HG02759 (cell line): ENCODE data around the gene C2.
"Not testable (repeated sequence)": the region's sequence is repeated elsewhere in the genome, so short reads cannot be mapped to it uniquely, and the experiment has no call there.

Experiments used
- ATAC-seq: cut with Tn5 transposase; IDR thresholded peaks from one replicate; pipeline ENCODE4 v1.9.1; 2021; ENCODE audit warnings: mild to moderate bottlenecking, moderate library complexity; ENCODE audit not compliant: unreplicated experiment

C2 gene

DNA sequence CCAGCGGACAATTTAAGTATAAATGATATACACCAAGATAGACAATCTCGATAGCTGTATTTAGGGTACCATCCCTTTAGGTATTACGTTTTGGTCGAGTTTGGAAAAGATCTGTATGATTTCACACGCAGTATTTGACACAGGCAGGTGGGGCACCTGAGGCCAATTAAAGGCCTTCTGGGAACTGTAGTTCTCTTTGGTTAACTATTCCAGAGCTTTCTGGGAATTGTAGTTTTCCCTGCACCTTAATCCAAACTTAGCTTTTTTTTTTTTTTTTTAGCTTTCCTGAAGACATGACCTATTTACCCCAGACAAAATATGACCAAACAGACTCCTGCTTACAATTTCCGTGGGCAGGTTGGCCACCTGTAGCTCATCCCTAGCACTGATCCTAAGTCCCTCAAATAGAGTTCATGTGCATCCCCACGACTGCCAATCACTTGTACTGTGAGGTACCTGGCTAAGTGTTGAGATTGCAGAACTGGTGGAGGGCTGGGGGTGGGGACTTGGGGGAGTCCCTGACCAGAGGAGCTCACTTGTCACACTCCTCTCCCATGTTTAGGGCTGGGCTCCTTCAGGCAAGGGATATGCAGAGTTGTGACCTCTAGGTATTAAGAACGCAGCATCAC is 29.0 kb upstream of the C2 start:
- ATAC-seq, result no peak

DNA sequence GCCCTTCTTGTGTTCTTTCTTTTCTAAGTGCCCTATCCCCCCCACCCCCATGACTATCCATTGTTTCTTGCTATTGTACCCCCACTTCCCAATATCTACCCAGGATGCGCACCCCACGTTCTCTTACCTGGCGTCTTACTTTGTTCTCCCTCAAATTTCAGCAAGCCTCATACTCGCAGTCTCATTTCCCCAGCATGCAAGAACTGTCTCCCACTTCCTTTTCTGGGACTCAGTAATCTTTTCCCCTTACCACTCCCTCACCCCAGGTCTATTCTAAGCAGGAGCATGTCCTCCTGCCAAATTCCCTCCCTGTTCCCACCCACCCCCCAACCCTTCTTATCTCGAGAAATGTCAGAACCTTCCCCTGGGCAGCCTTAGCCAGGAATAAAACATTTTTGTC is 28.3 kb upstream of the C2 start:
- ATAC-seq, result no peak

DNA sequence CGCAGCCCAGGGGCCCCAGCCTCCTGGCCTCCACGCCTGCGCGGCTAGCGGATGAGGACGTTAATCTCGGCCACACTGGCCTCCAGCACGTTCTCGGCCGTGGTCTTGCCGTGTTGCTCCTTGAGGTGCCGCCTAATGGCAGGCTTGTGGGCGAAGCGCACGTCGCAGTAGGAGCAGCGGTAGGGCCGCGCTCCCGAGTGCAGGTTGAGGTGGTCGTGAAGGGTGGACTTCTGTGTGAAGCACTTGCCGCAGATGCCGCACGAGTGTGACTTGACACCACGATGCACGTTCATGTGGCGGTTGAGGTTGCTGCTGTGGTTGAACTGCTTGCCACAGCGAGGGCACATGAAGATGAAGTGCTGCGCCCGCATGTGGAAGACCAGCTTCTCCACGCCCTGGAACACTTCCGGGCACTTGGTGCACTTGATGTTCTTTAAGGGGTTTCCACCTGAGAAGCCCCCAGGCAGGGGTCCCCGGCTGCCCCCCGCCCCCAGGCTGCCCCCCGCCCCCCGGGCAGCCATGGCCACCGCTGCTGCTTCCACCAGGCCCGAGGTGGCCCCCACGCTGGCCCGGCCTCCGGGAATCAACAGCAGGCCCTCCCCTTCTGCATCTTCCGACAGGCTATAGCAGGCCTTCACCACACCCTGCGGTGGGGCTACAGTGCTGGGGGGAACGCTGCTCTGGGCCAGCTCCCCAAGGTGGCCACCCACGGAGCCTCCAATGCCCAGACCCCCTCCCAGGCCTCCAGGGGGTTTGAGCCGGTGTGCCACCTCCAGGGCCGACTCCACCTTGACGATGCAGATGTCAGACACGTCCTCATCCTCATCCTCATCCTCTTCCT is 27.4 kb upstream of the C2 start:
- no peak for ATAC-seq

DNA sequence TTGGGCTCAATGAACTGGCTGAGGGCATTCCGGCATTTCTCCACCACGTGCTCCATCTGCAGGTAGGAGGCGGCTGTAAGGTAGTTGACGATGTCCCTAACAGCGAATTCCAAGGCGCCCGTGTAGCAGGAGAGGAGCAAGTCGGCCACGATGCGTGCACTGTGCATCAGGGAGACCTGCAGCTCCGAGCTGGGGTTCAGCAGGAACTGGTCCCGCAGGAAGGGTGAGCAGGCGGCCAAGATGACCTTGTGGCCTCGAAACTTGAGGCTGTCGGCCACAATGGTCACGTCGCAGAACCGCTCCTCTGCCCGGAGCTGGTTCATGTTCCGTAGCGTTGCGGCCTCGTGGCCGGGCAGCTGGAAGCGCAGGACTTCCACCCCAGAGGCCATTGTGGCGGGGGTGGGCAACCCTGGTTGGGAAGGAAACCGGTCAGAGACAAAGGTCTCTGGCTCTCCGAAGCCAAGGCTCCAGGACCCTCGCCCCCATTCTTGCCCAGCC is 26.6 kb upstream of the C2 start:
- ATAC-seq, result no peak

DNA sequence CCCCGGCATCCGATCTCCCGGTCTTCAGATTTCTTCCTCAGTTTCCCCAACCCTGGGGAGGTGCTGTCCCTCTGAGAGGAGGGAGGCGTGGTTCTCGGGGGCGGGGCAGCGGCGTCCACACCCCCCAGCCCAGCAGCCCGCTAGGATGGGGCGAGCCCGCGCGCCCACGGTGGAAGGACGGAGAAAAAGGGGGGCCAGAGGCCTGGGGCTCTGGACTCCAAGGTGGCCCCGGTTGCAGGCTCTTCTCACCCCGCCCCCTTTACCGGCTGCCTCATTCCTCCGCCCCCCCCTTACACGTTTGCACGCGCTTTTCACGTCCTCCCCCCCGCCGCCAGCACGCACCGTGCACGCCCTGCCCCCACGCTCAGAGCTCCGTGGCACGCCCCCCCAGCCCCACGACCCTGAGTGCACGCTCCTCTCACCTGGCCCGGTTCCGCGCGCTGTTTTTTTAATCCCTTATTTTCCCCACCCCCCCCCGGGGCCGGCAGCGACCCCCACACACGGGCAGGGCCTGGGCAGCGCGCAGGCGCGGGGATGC is 26.0 kb upstream of the C2 start:
- ATAC-seq, result no peak

DNA sequence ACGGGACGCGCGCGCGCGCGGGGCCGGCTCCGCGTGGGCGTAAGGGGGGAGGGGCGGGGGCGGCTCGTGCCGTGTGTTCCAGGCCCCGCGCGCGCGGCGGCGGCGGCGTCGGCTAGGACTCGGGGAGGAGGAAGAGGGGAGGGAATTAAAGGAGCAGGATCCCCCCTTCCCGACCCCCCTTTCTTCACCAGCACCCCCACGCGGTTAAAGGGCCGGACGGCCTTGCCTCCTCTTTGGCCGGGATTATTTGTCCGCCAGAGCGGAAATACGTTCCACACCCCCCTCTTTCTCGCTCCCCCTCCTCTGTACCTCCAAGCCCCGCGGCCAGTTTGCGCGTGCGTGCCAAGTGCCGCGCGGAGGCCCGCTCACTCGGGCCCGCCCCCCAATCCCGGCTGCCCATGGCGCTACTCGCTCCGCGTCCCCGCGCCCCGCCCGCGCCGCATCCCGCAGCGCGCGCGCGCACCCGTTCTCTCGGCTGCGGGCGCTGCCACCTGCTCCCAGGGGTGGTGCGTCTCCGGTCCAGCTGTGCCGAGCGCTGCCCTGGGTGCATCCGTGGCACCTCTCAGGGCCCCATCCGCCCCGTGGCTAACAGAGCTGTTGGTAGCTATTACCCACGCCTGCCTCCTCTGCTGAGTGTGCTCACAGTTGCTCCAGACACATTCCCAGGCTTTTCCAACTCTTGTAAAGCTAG is 25.4 kb upstream of the C2 start, which contains the start of gene ZBTB12:
Gene ZBTB12, minus strand, starts transcription at position 134 of the 691 bp plus-strand sequence. CDS start 781 bp downstream, outside the sequence.
- ATAC-seq, result peak; percentile 68

DNA sequence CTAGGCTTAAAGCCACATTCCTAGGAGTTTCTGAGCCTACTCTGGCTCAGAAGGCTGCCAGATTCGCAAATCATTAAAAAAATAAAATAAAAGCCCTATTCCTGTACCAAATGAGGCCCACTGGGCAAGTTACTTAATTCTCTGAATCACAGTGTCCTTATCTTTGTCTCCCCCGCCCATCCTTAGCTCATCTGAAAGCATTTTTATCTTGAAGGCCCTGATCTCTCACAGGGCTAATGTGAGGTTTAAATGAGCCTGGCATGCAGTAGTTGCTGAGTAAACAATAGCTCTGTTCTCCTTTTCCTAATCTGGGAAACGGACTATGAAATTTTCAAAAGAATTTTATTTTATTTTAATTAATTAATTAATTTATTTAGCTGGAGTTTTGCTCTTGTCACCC is 23.6 kb upstream of the C2 start:
- ATAC-seq, result no peak

DNA sequence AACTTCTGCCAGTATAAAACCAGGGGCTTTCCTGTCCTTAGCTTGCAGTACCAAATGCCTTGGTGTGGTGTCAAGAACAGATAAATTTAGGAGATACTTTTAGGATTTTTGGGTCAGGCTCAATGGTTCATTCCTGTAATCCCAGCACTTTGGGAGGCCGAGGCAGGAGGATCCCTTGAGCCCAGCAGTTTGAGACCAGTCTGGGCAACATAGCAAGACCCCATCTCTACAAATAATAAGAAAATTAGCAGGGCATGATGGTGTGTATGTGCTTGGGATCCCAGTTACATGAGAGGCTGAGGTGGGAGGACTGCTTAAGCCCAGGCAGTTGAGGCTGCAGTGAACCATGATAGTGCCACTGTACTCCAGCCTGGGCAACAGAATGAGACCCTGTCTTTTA is 22.5 kb upstream of the C2 start:
- no peak for ATAC-seq

DNA sequence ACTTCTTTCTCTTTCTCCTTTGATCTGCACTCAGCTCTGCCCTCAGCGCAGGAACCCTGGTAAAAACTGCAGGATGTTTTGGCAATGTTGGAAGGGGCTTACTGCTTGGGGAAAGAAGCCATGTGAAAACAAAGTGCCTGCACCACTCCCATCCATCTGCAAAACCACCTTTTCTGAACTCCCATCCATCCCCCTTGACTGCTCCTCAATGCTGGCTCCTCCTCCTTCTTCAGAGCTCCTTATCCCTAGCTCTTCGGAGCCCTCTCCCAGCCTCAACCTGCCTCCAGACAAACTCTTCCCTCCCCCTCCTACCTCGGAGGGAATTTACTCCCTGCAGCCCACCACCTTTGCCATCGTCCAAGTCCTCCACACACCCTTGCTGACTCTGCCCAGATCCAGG is 21.4 kb upstream of the C2 start:
- ATAC-seq, result no peak

DNA sequence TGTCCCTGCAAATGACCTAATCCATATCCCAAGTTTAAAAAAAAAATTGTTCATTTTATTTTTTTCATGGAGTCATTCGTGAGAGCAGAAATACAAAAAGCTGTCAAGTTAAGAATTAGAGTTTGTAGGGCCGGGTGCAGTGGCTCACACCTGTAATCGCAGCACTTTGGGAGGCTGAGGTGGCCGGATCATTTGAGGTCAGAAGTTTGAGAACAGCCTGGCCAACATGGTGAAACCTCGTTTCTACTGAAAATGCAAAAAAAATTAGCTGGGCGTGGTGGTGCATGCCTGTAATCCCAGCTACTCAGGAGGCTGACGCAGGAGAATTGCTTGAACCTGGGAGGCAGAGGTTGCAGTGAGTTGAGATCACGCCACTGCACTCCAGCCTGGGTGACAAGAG is 20.8 kb upstream of the C2 start:
- ATAC-seq, result not testable (repeated sequence)

DNA sequence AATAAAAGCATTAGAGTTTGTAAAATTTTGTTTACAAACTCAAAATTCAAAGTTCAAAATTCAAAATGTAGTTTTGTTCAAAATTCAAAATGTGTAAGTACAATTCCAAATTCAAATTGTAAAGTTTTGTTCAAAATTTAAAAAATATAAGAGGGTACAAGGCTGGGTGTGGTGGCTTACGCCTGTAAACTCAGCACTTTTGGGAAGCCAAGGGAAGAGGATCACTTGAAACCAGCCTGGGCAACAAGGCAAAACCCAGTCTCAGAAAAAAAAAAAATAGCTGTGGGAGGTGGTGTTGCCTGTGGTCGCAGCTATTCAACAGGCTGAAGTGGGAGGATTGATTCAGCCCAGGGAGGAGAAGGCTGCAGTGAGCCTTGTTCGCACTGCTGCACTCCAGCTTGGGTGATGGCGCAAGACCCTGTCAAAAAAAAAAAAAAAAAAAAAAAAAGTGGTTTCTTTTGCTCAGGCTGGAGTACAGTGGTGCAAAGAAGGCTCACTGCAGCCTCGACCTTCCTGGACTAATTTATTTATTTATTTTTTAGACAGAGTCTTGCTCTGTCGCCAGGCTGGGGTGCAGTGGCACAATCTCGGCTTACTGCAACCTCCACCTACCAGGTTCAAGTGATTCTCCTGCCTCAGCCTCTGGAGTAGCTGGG is 20.2 kb upstream of the C2 start:
- no peak for ATAC-seq

DNA sequence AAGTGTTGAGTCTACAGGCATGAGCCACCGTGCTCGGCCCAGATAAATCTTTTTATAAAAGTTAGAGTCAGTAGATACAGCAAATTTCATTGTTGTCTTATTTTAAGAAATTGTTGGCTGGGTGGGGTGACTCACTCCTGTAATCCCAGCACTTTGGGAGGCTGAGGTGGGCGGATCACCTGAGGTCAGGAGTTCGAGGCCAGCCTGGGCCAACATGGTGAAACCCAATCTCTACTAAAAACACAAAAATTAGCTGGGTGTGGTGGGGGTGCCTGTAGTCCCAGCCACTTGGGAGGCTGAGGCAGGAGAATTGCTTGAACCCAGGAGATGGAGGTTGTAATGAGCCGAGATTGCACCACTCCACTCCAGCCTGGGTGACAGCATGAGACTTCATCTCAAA is 19.3 kb upstream of the C2 start:
- not testable (repeated sequence) for ATAC-seq

DNA sequence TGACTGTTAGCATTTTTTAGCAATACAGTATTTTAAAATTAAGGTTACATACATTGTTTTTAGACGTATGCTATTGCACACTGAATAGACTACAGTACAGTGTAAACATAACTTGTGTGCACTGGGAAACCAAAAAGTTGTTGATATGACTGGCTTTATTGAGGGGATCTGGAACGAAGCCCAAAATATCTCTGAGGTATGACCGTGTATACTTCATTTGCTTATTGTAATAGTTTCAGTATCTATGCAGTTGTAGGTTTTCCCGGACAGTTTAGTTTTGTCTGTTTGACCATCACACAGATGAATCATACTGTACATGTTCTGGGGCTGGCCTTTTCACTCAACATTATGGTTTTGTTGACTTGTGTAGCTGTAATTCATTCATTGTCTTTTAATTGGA is 18.7 kb upstream of the C2 start:
- peak; percentile 53 for ATAC-seq

DNA sequence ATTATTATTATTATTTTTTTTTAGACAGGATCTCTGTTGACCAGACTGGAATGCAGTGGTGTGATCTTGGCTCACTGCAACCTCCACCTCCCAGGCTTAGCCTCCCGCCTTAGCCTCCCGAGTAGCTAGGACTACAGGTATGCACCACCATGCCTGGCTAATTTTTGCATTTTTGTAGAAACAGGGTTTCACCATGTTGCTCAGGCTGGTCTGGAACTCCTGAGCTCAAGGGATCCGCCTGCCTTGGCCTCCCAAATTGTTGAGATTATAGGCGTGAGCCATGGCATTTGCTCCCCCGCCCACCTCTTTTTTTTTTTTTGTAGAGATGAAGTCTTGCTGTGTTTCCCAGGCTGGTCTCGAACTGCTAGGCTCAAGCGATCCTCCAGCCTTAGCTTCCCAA is 18.2 kb upstream of the C2 start:
- ATAC-seq, result not testable (repeated sequence)

DNA sequence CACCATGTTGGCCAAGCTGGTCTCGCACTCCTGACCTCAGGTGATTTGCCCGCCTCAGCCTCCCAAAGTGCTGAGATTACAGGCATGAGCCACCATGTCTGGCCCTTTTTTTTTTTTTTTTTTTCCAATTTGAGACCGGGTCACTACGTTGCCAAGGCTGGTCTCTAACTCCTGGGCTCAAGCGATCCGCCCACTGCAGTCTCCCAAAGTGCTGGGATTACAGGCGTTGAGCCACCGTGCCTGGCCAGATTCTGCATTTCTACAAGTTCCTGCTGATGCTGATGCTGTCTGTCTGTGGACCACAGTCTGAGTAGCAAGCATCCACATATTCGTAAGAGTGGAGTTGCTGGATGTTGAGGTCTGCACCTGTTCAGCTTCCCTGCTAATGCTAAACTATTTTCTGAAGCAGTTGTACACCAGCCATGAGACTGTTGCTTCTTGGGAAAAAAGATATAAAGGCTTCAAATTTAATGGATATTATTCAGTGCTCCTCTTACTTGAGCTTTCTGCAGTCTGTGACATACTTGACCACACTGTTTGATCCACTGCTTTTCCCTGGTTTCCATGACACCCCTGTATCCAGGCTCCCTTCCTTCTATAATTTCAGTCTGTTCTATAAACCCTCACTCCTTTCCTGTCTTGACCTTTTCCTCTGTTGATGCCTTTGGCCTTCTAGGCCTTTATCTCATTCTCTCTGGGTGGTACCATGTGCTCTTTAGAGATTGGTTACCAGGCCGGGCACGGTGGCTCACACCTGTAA is 15.5 kb upstream of the C2 start:
- no peak for ATAC-seq

DNA sequence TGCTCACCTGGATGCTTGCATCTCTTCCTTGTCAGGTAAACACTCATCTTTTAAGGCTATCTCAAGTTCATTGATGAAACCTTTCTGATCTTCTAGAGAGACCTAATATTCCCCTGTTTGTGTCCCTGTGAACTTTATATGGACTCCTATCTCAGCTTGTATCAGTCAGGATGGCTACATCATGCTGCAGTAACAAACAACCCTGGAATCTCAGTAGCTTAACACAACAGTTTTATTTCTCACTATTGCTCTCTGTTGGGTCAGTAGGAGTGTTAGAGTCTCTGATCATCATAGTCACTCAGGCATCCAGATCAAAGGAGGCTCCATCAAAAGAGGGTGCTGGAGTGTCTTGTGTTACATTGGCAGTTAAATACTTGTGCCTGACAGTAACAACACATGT is 12.2 kb upstream of the C2 start:
- no peak for ATAC-seq

DNA sequence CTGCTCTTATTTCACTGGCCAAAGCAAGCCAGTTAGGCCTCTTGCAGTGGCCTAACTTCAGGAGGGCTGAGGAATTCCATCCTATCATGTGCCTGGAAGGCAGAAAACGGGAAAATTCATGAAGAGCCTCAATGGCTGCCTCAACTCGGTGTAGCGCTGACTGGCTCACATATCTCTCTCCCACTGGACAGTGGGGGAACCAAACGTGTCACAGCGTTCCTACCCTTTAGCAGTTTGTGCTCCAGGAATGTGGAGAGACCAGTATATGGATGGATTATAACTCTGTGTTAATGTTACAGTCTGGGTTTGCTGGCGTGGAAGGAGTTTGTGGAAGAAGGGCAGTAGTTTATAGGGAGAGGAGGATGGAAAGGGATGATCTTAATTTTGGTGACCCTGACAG is 11.8 kb upstream of the C2 start:
- ATAC-seq, result no peak

DNA sequence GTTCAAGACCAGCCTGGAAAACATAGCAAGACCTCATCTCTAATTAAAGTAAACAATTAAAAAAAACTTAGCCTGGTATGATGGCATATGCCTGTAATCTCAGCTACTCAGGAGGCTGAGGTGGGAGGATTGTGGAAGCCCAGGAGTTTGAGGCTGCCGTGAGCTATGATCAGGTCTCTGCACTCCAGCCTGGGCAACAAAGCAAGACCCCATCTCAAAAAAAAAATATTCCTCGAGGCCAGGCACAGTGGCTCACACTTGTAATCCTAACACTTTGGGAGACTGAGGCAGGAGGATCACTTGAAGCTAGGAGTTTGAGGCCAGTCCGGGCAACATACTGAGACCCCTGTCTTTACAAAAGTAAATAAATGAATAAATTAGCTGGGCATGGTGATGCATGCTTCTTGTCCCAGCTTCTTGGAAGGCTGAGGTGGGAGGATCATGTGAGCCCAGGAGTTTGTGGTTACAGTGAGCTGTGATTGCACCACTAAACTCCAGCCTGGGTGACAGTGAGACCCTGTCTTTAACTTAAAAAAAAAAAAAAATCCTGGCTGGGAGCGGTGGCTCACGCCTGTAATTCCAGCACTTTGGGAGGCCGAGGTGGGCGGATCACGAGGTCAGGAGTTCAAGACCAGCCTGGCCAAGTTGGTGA is 9.3 kb upstream of the C2 start:
- ATAC-seq, result no peak

DNA sequence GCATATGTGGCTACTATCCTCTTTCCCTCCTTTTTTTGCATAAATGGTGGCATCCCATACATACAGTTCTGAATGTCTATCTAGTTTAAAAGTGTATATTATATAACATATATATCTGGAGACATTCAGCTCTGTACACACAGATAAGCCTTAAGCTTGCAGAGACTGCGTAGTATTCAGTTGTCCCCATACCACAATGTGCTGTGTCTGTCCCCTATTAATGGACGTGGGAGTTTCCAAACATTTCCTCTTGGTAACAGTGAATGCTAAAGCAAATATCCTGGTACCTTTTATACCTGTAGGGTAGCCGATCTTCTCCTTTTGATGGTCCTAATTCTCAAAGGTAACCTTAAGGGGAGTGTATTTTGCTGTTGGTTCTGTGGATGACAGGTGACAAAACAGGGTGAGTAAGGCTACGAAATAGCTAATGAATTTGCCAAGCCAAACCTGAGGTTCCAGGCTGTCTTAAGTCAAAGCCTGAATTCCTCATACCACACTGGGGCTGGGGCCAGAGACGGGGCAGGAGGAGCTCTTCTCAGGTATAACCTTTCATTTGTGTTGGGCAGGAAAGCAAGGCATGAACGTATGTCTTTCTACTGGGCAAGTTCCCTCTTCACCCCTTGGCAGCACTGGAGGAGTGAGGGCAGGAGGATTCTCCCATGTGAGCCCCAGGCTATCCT is 7.8 kb upstream of the C2 start:
- ATAC-seq, result no peak
